IPS-18a (cell line): ENCODE data around the gene ADCY5.

Source experiments
- H3K27ac ChIP-seq: one replicate; pipeline ENCODE4 v1.5.1; 2013; ENCODE audit warnings: low read length
- H3K27me3 ChIP-seq: one replicate; pipeline ENCODE4 v1.6.1; 2013; ENCODE audit warnings: mild to moderate bottlenecking, low read length; ENCODE audit not compliant: control insufficient read depth, insufficient read depth
- H3K36me3 ChIP-seq: one replicate; pipeline ENCODE4 v1.6.1; 2013; ENCODE audit warnings: low read depth, low read length; ENCODE audit not compliant: control insufficient read depth
- H3K4me1 ChIP-seq: one replicate; pipeline ENCODE4 v1.6.1; 2013; ENCODE audit warnings: low read depth, low read length; ENCODE audit not compliant: control insufficient read depth
- H3K4me3 ChIP-seq: one replicate; pipeline ENCODE4 v1.5.1; 2013; ENCODE audit warnings: low read length
- H3K9ac ChIP-seq: one replicate; pipeline ENCODE4 v1.6.1; 2013; ENCODE audit warnings: mild to moderate bottlenecking, low read length, moderate library complexity
- H3K9me3 ChIP-seq: one replicate; pipeline ENCODE4 v1.6.1; 2013; ENCODE audit warnings: low read depth, low read length; ENCODE audit not compliant: control insufficient read depth

Gene ADCY5

GRCh38 chr3:123330441-123330991 is 118.4 kb downstream of the ADCY5 start:
- H3K4me3 ChIP-seq: no peak overlapping the region
- H3K9me3 ChIP-seq: no peaks in the 10 kb centered on the region
- H3K27ac ChIP-seq: no peak overlapping the region
- no peak overlapping the region for H3K9ac ChIP-seq
- H3K4me1 ChIP-seq: no peaks in the 10 kb centered on the region
- no peaks in the 10 kb centered on the region for H3K36me3 ChIP-seq
- no peaks in the 10 kb centered on the region for H3K27me3 ChIP-seq

DNA sequence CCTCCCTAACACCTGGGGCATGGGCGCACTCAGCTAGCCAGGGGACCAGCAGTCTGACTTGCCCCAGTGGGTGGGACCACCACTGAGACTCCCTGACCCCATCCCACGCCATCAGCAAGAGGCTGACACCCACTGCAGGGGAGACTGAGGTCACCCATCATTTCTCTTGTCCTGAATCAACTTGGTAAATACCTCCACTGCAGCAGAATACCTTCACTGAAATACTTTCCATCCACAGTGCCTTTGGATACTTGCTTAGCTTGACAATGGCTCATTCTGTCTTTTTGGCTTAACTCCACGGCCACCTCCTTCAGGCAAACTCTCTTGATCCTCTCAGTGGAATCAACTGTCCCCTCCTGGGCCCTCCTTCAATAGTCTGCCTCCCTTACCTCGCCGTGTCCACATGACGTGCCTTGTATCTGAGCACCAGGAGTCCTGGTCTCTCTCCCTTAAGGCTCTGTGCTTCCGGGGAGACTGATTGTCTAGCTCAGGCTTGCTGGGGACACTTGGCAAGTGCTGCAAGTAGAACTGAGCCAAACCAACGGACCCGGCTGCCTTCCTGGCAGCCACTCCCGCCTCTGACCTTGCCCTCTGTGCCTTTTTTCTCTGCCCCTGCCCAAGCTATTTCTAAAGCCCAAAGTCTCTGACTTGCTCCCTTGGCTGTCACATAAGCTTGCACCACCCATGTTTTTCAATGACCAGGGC is 119.1 kb downstream of the ADCY5 start:
- H3K27me3 ChIP-seq: no peaks in the 10 kb centered on the region
- no peak overlapping the region for H3K27ac ChIP-seq
- no peak overlapping the region for H3K4me3 ChIP-seq
- no peaks in the 10 kb centered on the region for H3K4me1 ChIP-seq
- H3K36me3 ChIP-seq: no peaks in the 10 kb centered on the region
- no peak overlapping the region for H3K9ac ChIP-seq
- no peaks in the 10 kb centered on the region for H3K9me3 ChIP-seq

GRCh38 chr3:123328851-123329635 is 119.8 kb downstream of the ADCY5 start:
- no peaks in the 10 kb centered on the region for H3K9me3 ChIP-seq
- H3K27me3 ChIP-seq: no peaks in the 10 kb centered on the region
- H3K4me1 ChIP-seq: no peaks in the 10 kb centered on the region
- H3K9ac ChIP-seq: no peak overlapping the region
- H3K27ac ChIP-seq: no peak overlapping the region
- H3K36me3 ChIP-seq: no peaks in the 10 kb centered on the region
- no peak overlapping the region for H3K4me3 ChIP-seq

DNA sequence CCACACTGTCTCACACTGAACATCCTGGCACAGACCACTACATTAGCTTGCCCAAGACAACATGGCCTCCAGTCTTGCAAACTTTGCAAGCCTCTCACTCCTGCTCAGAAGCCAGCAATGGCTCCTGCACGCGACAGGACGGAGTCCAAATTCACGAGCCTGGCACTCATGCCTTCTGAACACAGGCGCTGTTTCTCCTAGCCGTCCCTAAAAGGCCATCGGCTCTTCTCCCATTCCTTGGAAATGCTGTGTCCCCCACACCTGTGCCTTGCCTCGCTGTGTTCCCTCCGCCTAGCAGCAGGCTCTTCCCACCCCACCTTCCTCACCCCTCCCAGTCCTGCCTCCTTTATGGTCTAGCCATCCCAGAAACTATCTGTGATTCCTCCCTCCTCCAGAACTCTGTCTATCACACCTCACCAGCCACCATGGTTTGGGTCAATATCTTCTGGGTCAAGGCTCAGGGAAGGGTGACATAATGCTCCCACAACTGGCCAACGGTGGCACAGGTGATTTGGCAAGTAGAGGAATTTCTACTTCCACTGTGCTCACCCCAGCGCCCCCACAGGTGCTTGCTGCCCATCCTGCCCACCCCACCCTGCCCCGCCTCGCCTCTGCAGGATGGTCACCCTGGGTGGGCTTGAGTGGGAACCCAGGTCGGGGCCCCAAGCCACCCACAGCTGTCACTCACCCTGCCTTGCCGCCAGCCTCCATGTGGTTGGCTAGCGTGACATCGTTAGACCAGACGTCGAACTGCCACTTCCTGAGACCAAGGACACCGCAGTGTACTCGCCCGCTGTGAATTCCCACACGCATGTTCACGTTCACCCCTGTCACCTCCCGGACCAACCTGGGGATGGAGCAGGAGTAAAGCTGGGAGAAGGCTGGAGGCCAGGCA is 120.7 kb downstream of the ADCY5 start:
- Histone ChIP-seq H3K36me3 (no peaks in the 10 kb centered on the region), H3K9ac (no peak overlapping the region), H3K4me3 (no peak overlapping the region), H3K27ac (no peak overlapping the region), H3K27me3 (no peaks in the 10 kb centered on the region), H3K4me1 (no peaks in the 10 kb centered on the region), H3K9me3 (no peaks in the 10 kb centered on the region)

GRCh38 chr3:123327480-123327879 is 121.4 kb downstream of the ADCY5 start:
- H3K36me3 ChIP-seq: no peaks in the 10 kb centered on the region

GRCh38 chr3:123326531-123326930 is 122.4 kb downstream of the ADCY5 start:
- Histone ChIP-seq H3K27ac (no peak overlapping the region), H3K9ac (no peak overlapping the region), H3K4me3 (no peak overlapping the region), H3K36me3 (no peaks in the 10 kb centered on the region), H3K27me3 (no peaks in the 10 kb centered on the region), H3K4me1 (no peaks in the 10 kb centered on the region), H3K9me3 (no peaks in the 10 kb centered on the region)

More at GRCh38 chr3:123327480-123327879, 121.4 kb downstream of the ADCY5 start:
- Histone ChIP-seq H3K9ac (no peak overlapping the region), H3K27ac (no peak overlapping the region), H3K4me1 (no peaks in the 10 kb centered on the region), H3K9me3 (no peaks in the 10 kb centered on the region), H3K4me3 (no peak overlapping the region), H3K27me3 (no peaks in the 10 kb centered on the region)

DNA sequence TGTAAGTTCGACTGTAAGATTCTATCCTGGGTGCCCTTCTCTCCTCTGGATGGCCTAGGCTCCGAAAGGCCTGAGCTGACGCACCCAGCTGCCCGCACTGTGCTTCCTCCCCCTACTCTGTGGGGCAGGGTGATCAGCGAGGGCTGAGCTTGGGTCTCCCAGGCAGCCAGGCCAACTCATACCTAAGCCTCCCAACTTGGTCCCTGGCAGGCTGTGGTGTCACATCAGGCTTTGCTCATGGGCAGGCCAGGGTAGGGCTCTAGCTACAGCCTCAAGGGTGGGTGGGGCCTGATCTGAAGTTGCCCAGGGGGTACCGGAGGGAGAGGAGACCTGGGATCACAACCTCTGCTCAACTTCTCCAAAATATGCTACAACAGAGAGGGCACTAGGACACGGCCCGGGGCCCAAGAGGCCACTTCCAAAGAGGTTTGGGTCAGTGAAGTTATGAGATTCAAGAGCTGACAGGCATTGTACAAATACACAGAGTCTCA is 123.1 kb downstream of the ADCY5 start:
- Histone ChIP-seq H3K4me3 (no peak overlapping the region), H3K27me3 (no peaks in the 10 kb centered on the region), H3K27ac (no peak overlapping the region), H3K4me1 (no peaks in the 10 kb centered on the region), H3K9me3 (no peaks in the 10 kb centered on the region), H3K9ac (no peak overlapping the region), H3K36me3 (no peaks in the 10 kb centered on the region)

DNA sequence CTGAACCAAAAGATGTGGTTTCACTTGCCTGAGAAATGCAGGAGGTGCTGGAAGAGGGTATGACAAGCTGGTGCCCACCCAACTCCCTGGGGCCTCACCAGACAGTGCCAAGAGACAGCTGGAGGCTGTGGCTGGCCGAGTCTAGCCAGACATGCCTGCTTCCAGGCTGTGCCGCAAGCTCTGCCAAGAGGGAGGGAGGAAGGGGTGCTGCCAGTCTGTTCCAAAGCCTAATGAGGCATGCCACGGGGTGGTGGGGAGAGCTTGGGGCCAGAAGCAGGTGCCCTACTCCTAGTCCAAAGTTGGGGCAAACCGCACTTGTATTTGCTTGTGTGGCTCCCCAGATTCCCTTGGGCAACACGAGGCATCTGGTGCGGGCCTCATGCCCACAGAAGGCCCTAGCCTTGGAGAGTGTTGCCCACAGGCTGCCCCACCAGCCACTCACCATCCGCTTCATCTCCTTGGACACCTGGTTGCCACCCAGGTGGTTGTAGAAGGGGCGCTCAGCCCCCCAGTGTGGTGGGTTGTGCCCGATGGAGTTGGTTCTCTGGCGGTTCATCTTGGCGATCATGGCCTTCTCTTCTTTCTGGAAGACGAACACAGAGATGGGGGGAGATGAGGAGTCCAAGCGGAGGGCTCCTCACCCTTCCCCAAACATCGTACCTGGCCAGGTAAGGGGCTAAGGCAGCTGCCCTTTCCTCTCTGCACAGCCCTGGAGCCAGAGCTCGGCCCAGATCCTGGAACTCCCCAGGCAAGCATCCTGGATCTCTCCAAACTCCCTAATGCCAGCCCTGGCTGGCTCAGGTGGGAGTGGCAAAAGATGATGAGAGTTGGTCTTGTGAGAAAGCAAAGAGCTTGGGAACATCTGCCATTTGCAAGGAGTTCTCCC is 123.8 kb downstream of the ADCY5 start:
- H3K4me1 ChIP-seq: peaks cover 6% of the 10 kb centered on the region
- H3K4me3 ChIP-seq: no peak overlapping the region
- H3K36me3 ChIP-seq: no peaks in the 10 kb centered on the region
- H3K27me3 ChIP-seq: no peaks in the 10 kb centered on the region
- no peaks in the 10 kb centered on the region for H3K9me3 ChIP-seq
- H3K27ac ChIP-seq: no peak overlapping the region
- H3K9ac ChIP-seq: no peak overlapping the region

GRCh38 chr3:123323781-123324180 is 125.1 kb downstream of the ADCY5 start:
- H3K4me3 ChIP-seq: no peak overlapping the region
- H3K36me3 ChIP-seq: no peaks in the 10 kb centered on the region
- no peak overlapping the region for H3K9ac ChIP-seq
- no peak overlapping the region for H3K27ac ChIP-seq
- H3K9me3 ChIP-seq: no peaks in the 10 kb centered on the region
- H3K4me1 ChIP-seq: peaks cover 15% of the 10 kb centered on the region
- H3K27me3 ChIP-seq: no peaks in the 10 kb centered on the region

DNA sequence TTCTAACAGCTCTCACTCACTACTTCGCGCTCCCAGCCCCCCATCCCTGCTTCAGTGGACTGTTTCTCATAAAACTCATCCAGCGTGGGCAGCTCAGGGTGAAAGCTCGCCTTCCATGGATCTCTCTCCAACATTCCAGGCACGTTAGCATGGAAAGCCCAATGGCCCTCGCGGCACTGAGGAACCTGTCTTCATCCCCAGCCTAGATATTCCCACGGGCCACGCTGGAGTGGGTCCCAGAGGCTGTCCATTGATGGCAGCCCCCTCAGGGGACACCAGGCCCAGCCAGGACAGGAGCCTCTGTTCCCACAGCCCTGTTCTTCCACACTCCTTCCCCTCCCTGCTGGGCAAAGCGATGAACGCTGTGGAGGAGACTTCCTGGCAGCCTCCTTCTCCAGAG is 126.0 kb downstream of the ADCY5 start:
- no peaks in the 10 kb centered on the region for H3K27me3 ChIP-seq
- no peaks in the 10 kb centered on the region for H3K9me3 ChIP-seq

More for the DNA sequence above, 126.0 kb downstream of the ADCY5 start:
- H3K4me1 ChIP-seq: peaks cover 15% of the 10 kb centered on the region
- H3K36me3 ChIP-seq: no peaks in the 10 kb centered on the region
- H3K27ac ChIP-seq: no peak overlapping the region
- no peak overlapping the region for H3K9ac ChIP-seq
- no peak overlapping the region for H3K4me3 ChIP-seq
